K562 (cell line): ENCODE results near the gene EIF1. TPM values are rescaled to one million over a fixed set of nuclear protein-coding genes. Genes with fewer than 3 reads are reported as not detected.
A peak's percentile ranks its signal among the peaks of the same experiment; 100 is the strongest.

Experiments used
- ARNT ChIP-seq, 2 experiments: fragments of 450-650 bp; IDR thresholded peaks; 2 replicates each; pipeline ENCODE4 v1.6.1; 2016; ENCODE audit warnings: mild to moderate bottlenecking in 1 of 2
- CTBP1 ChIP-seq: fragments of 450-650 bp; IDR thresholded peaks from 2 replicates; pipeline ENCODE4 v1.6.1; 2016; ENCODE audit warnings: borderline replicate concordance
- FOXJ3 ChIP-seq: sonication (generic); formaldehyde crosslinking; IDR thresholded peaks from 2 replicates; pipeline ENCODE4 v1.4.0; 2020; ENCODE audit warnings: mild to moderate bottlenecking, missing genetic modification reagents
- GATA2 ChIP-seq: sonication (generic); formaldehyde crosslinking; IDR thresholded peaks from 2 replicates; pipeline ENCODE4 v1.4.0; 2020; ENCODE audit warnings: mild to moderate bottlenecking, missing genetic modification reagents
- GTF2B ChIP-seq: IDR thresholded peaks from 2 replicates; pipeline ENCODE4 v1.6.1; 2011; ENCODE audit not compliant: insufficient read length; ENCODE audit errors: extremely low read depth
- HDAC2 ChIP-seq: fragments of 450-650 bp; IDR thresholded peaks from 2 replicates; pipeline ENCODE4 v1.6.1; 2016; ENCODE audit warnings: mild to moderate bottlenecking
- HMG20A ChIP-seq: fragments of 450-650 bp; formaldehyde crosslinking; conservative IDR thresholded peaks from 2 replicates; pipeline ENCODE4 v1.4.0; 2020; ENCODE audit warnings: mild to moderate bottlenecking, mixed read lengths
- KLF6 ChIP-seq: fragments of 250-450 bp; sonication (Bioruptor Pico); IDR thresholded peaks from 2 replicates; pipeline ENCODE4 v1.4.0; 2020; ENCODE audit warnings: mild to moderate bottlenecking, moderate library complexity, borderline replicate concordance
- LEF1 ChIP-seq: fragments of 450-650 bp; IDR thresholded peaks from 2 replicates; pipeline ENCODE4 v1.6.1; 2016; ENCODE audit warnings: mild to moderate bottlenecking
- MCM2 ChIP-seq: fragments of 450-650 bp; IDR thresholded peaks from 2 replicates; pipeline ENCODE4 v1.6.1; 2017; ENCODE audit warnings: low read depth, mild to moderate bottlenecking
- NR2C2 ChIP-seq, 2 experiments: fragments of 200-800 bp in 1 of 2; sonication (Bioruptor generic) in 1 of 2; sonication (generic) in 1 of 2; formaldehyde crosslinking in 1 of 2; IDR thresholded peaks; 2 replicates each; pipeline versions ENCODE4 v1.6.1 to v1.8.0; 2016 to 2022; ENCODE audit warnings: mild to moderate bottlenecking in 1 of 2, missing compliant biosample characterization in 1 of 2, missing genetic modification characterization in 1 of 2, missing genetic modification reagents in 1 of 2
- PHF20 ChIP-seq: fragments of 450-650 bp; IDR thresholded peaks from 2 replicates; pipeline ENCODE4 v1.6.1; 2018; ENCODE audit not compliant: partially characterized antibody
- PHF8 ChIP-seq: fragments of 200-600 bp; sonication (generic); IDR thresholded peaks from 2 replicates; pipeline ENCODE4 v1.6.1; 2012; ENCODE audit warnings: mixed run types, mild to moderate bottlenecking, inconsistent platforms, low read length, moderate library complexity, borderline replicate concordance
- PTBP1 ChIP-seq: fragments of 200-400 bp; formaldehyde crosslinking; IDR thresholded peaks from 2 replicates; pipeline ENCODE4 v1.6.1; 2017; ENCODE audit warnings: low read depth, low read length
- ZNF121 ChIP-seq: sonication (generic); formaldehyde crosslinking; conservative IDR thresholded peaks from 2 replicates; pipeline ENCODE4 v1.8.0; 2022; ENCODE audit warnings: missing genetic modification reagents
- ZNF354B ChIP-seq: fragments of 250-450 bp; sonication (Bioruptor Pico); IDR thresholded peaks from 2 replicates; pipeline ENCODE4 v1.4.0; 2020
- ZNF395 ChIP-seq: fragments of 200-800 bp; sonication (Bioruptor generic); IDR thresholded peaks from 2 replicates; pipeline ENCODE4 v1.6.1; 2017; ENCODE audit warnings: missing genetic modification characterization, missing compliant biosample characterization
- polyA plus RNA-seq, 8 experiments: library from polyadenylated mRNA; depleted of rRNA in 4 of 8; stranded (reverse) in 5 of 8; unstranded in 3 of 8; fragments of >200 nt; fragmentation: Nextera tagmentation in 2 of 8; fragmentation: Illumina TruSeq in 1 of 8; extraction: Ambion mirVana in 2 of 8; extraction: Trizol in 1 of 8; gene quantifications; 2 replicates each; pipeline versions ENCODE4 v1.2.1 to v1.2.3, GENCODE V29; 2011 to 2014; ENCODE audit warnings: inconsistent platforms in 1 of 8, missing spikeins in 1 of 8
- total RNA-seq, 7 experiments: library from RNA; depleted of rRNA in 6 of 7; stranded (reverse); fragments of >200 nt in 6 of 7; fragmentation: Illumina TruSeq in 2 of 7; extraction: Trizol in 2 of 7; gene quantifications; 2 replicates each; pipeline versions ENCODE4 v1.2.1 to v1.2.3, GENCODE V29; 2011 to 2021; ENCODE audit warnings: low replicate concordance in 1 of 7
- TF ChIP-seq, protein P1 (sequence below), 2 experiments: fragments of 200-800 bp in 1 of 2; sonication (Bioruptor generic) in 1 of 2; sonication (generic) in 1 of 2; formaldehyde crosslinking in 1 of 2; IDR thresholded peaks in 1 of 2; conservative IDR thresholded peaks in 1 of 2; 2 replicates each; pipeline versions ENCODE4 v1.5.0 to v1.6.1; 2016 to 2020; ENCODE audit warnings: missing compliant biosample characterization in 1 of 2, missing genetic modification characterization in 1 of 2, missing genetic modification reagents in 1 of 2
- TF ChIP-seq, protein P2 (sequence below): fragments of 450-650 bp; IDR thresholded peaks from 2 replicates; pipeline ENCODE4 v1.6.1; 2017; ENCODE audit warnings: antibody characterized with exemption, mild to moderate bottlenecking

EIF1 gene
- total and polyA plus RNA-seq, 9 of the 15 experiments (the other 6 are each of a cell fraction or from before 2014, with no cell fraction given): 67.0 to 1,204 (median 320) TPM

DNA sequence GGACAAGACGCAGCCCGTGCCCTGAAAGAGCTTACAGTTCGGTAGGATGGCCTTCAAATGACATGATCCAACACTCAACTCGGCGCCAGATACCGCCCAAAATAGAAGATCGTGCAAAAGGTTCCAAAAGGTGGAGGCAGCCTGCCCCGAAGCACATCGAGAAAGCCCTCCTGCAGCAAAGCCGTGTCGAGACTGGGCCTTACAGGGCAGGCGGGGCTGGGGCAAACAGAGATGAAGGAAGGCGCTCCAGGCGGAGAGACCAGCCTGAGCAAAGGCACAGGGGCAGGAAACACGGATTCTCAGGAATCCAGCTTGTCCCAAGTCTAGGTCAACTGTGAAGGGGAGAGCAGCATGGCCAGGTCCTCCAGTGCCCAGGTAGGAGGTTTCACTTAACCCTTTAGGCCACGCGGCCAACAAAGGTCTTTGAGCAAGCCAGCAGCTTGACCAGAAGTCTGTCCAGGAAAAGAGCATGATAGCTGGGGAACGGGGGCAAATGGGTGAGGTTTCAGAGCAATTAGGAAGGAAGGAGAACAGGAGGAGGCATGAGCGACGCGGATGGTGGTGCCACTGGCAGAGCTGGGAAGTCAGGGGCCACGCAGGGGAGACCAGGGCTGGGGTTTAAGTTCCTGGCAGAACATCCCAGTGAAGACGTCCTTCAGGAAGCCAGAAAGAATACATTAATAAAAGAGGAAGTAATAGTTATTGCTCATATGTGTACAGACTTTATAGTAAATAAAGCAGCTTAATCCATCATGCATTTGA, 21.2 kb upstream of the EIF1 start (continued):
- TF ChIP-seq KLF6: no peak
- peak; percentile 64; the same call in 1 of the 2 replicates for TF ChIP-seq CTBP1
- no peak for TF ChIP-seq FOXJ3 (CRISPR knock-in tag)
- no peak for TF ChIP-seq GATA2 (CRISPR knock-in tag)
- TF ChIP-seq PHF8: 0 out of 2 replicates have a peak, but pooled peaks have one; percentile 18
- TF ChIP-seq ZNF395: 0 out of 2 replicates have a peak, but pooled peaks have one; percentile 21
- TF ChIP-seq ZNF121 (CRISPR knock-in tag): no peak
- TF ChIP-seq NR2C2 (CRISPR knock-in tag; IDR thresholded peaks at IDR 0.05): 0 out of 2 replicates have a peak, but pooled peaks have one; percentile 63
- peak; percentile 64; the same call in 1 of the 2 replicates for TF ChIP-seq NR2C2 (tag; IDR thresholded peaks at IDR 0.05)
- 0 out of 4 replicates have a peak, but pooled peaks of 1 of the 2 experiments have one; percentile 39 for TF ChIP-seq ARNT (IDR thresholded peaks at IDR 0.05)
- peak; percentile 56; the same call in 1 of the 2 replicates for TF ChIP-seq LEF1
- TF ChIP-seq, protein P1, sequence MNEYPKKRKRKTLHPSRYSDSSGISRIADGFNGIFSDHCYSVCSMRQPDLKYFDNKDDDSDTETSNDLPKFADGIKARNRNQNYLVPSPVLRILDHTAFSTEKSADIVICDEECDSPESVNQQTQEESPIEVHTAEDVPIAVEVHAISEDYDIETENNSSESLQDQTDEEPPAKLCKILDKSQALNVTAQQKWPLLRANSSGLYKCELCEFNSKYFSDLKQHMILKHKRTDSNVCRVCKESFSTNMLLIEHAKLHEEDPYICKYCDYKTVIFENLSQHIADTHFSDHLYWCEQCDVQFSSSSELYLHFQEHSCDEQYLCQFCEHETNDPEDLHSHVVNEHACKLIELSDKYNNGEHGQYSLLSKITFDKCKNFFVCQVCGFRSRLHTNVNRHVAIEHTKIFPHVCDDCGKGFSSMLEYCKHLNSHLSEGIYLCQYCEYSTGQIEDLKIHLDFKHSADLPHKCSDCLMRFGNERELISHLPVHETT (CRISPR knock-in tag; conservative IDR thresholded peaks at IDR 0.05 in 1 of 2, IDR thresholded peaks at IDR 0.05 in 1 of 2): peak in 1 of 2 experiments; percentile 68; a peak in 1 of 4 replicates
- TF ChIP-seq HDAC2: peak; percentile 33; the same call in 1 of the 2 replicates
- TF ChIP-seq PTBP1: no peak
- TF ChIP-seq MCM2: no peak
- TF ChIP-seq PHF20: no peak
- TF ChIP-seq ZNF354B (CRISPR knock-in tag): no peak
- peak; percentile 9 for TF ChIP-seq GTF2B
- no peak for TF ChIP-seq HMG20A
- TF ChIP-seq, protein P2, sequence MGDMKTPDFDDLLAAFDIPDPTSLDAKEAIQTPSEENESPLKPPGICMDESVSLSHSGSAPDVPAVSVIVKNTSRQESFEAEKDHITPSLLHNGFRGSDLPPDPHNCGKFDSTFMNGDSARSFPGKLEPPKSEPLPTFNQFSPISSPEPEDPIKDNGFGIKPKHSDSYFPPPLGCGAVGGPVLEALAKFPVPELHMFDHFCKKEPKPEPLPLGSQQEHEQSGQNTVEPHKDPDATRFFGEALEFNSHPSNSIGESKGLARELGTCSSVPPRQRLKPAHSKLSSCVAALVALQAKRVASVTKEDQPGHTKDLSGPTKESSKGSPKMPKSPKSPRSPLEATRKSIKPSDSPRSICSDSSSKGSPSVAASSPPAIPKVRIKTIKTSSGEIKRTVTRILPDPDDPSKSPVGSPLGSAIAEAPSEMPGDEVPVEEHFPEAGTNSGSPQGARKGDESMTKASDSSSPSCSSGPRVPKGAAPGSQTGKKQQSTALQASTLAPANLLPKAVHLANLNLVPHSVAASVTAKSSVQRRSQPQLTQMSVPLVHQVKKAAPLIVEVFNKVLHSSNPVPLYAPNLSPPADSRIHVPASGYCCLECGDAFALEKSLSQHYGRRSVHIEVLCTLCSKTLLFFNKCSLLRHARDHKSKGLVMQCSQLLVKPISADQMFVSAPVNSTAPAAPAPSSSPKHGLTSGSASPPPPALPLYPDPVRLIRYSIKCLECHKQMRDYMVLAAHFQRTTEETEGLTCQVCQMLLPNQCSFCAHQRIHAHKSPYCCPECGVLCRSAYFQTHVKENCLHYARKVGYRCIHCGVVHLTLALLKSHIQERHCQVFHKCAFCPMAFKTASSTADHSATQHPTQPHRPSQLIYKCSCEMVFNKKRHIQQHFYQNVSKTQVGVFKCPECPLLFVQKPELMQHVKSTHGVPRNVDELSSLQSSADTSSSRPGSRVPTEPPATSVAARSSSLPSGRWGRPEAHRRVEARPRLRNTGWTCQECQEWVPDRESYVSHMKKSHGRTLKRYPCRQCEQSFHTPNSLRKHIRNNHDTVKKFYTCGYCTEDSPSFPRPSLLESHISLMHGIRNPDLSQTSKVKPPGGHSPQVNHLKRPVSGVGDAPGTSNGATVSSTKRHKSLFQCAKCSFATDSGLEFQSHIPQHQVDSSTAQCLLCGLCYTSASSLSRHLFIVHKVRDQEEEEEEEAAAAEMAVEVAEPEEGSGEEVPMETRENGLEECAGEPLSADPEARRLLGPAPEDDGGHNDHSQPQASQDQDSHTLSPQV: peak; percentile 86
